Thymus (tissue), 14 donors: ENCODE measurements around the gene RP2. TPM values are rescaled to one million over a fixed set of nuclear protein-coding genes. Genes with fewer than 3 reads are reported as not detected.

Experiments
- DNase-seq, 9 donors: peaks; one replicate each; pipeline ENCODE4 v3.0.0-alpha.2; 2013; ENCODE audit warnings: low spot score in 9 of 9, low read depth in 6 of 9, missing footprints in 1 of 9
- H3K27ac ChIP-seq, 2 donors: one replicate each; pipeline ENCODE4 v1.5.1; 2013; ENCODE audit warnings: control low read depth in 1 of 2, low read depth in 1 of 2, low read length in 1 of 2, mild to moderate bottlenecking in 1 of 2, moderate library complexity in 1 of 2
- H3K27me3 ChIP-seq, 2 donors: one replicate each; pipeline ENCODE4 v1.5.1; 2013; ENCODE audit warnings: low read length in 1 of 2; ENCODE audit not compliant: control insufficient read depth in 2 of 2, insufficient read depth in 1 of 2
- H3K36me3 ChIP-seq, 2 donors: one replicate each; pipeline ENCODE4 v1.5.1; 2013; ENCODE audit warnings: low read length in 1 of 2, mild to moderate bottlenecking in 1 of 2, moderate library complexity in 1 of 2; ENCODE audit not compliant: control insufficient read depth in 2 of 2, insufficient read depth in 2 of 2
- H3K4me1 ChIP-seq, 2 donors: one replicate each; pipeline ENCODE4 v1.5.1; 2013; ENCODE audit warnings: low read length in 2 of 2; ENCODE audit not compliant: control insufficient read depth in 2 of 2, insufficient read depth in 2 of 2
- H3K4me3 ChIP-seq, 2 donors: one replicate each; pipeline ENCODE4 v1.5.1; 2013; ENCODE audit warnings: low read length in 2 of 2, control low read depth in 1 of 2, mild to moderate bottlenecking in 1 of 2
- H3K9me3 ChIP-seq, 2 donors: one replicate each; pipeline ENCODE4 v1.5.1; 2013; ENCODE audit warnings: low read length in 1 of 2, mild to moderate bottlenecking in 1 of 2; ENCODE audit not compliant: control insufficient read depth in 2 of 2, insufficient read depth in 1 of 2
- WGBS: extraction: QIAGEN DNeasy Blood & Tissue Kit; methylation state at CpG from one replicate; pipeline ENCODE4 v1.1.7; 2013; 5-methylcytosine and 5-hydroxymethylcytosine counted together
- long read RNA-seq, 10 donors: transcript quantifications; one replicate each; lab custom pipeline, GENCODE V29; 2026
- polyA plus RNA-seq: library from polyadenylated mRNA; stranded (reverse); fragments of 200-250 nt; gene quantifications from one replicate; pipeline ENCODE4 v1.2.3, GENCODE V29; 2013
- total RNA-seq: library from RNA; stranded (reverse); fragments of 120-200 nt; gene quantifications from one replicate; pipeline ENCODE4 v1.2.4, GENCODE V29; 2013
- donor health status: healthy.

RP2 gene
- total RNA-seq (7.9 TPM), polyA plus RNA-seq (8.5 TPM)
- long read RNA-seq, donor 1, partial matches to known transcripts: 0 of 1 reads
- long read RNA-seq, donor 1, other reads (novel, unspliced or antisense): 0 of 1 reads
- long read RNA-seq, donor 2, transcript RP2-201 (5 exons, 3,803 nt): major isoform, 12 of 12 reads
- long read RNA-seq, donor 2, partial matches to known transcripts: 0 of 12 reads
- long read RNA-seq, donor 2, other reads (novel, unspliced or antisense): 0 of 12 reads
- long read RNA-seq, donor 3, transcript RP2-201 (5 exons, 3,803 nt): major isoform, 12 of 28 reads
- long read RNA-seq, donor 3, partial matches to known transcripts: 16 of 28 reads
- long read RNA-seq, donor 3, other reads (novel, unspliced or antisense): 0 of 28 reads
- long read RNA-seq, donor 4, partial matches to known transcripts: 0 of 3 reads
- long read RNA-seq, donor 4, other reads (novel, unspliced or antisense): 0 of 3 reads
- long read RNA-seq, donor 5, transcript RP2-201 (5 exons, 3,803 nt): major isoform, 9 of 9 reads
- long read RNA-seq, donor 5, partial matches to known transcripts: 0 of 9 reads
- long read RNA-seq, donor 5, other reads (novel, unspliced or antisense): 0 of 9 reads
- long read RNA-seq, donor 6, transcript RP2-201 (5 exons, 3,803 nt): major isoform, 6 of 6 reads
- long read RNA-seq, donor 6, partial matches to known transcripts: 0 of 6 reads
- long read RNA-seq, donor 6, other reads (novel, unspliced or antisense): 0 of 6 reads
- long read RNA-seq, donor 7, transcript RP2-201 (5 exons, 3,803 nt): major isoform, 10 of 15 reads
- long read RNA-seq, donor 7, partial matches to known transcripts: 5 of 15 reads
- long read RNA-seq, donor 7, other reads (novel, unspliced or antisense): 0 of 15 reads
- long read RNA-seq, donor 8, partial matches to known transcripts: 0 of 2 reads
- long read RNA-seq, donor 8, other reads (novel, unspliced or antisense): 0 of 2 reads
- long read RNA-seq, donor 9, transcript RP2-201 (5 exons, 3,803 nt): major isoform, 8 of 8 reads
- long read RNA-seq, donor 9, partial matches to known transcripts: 0 of 8 reads
- long read RNA-seq, donor 9, other reads (novel, unspliced or antisense): 0 of 8 reads
- long read RNA-seq, donor 10, partial matches to known transcripts: 0 of 2 reads
- long read RNA-seq, donor 10, other reads (novel, unspliced or antisense): 0 of 2 reads

DNA sequence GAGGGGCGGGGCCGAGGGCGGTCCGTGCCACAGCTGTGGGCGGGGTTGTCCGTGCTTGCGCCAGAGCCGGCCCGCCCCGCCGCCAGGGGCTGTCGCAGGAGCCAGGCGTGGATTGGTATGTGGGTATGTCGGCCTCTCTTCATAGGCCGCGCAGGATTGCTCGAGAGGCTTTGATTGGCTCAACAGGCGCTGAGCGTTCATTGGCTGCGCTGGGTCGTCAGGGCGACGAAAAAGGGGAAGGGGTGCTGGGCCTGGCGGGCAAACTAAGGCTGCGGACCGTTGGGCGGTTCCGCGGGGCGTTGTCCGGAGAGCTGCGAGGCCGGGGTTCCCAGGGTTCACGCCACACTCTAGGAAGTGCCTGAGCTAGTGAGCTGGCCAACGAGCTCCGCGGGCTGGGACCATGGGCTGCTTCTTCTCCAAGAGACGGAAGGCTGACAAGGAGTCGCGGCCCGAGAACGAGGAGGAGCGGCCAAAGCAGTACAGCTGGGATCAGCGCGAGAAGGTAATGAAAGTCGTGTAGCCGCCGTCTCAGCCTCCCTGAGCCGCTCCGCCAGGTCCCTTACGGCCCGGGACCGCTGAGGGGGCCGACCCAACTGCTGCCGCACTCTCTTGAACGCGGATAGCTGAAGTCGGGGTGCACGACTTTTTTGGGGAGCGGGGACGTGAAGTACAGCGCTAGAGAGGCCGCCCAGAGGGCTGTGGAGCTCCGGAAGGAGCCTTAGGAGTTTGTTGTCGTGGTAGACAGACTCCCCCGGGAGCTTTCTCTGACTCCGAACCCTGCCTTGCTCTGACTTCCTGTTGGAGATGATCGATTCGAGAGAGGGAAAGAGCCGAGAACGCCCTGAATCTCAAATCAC lies at the start of gene RP2:
Gene RP2, plus strand, starts transcription at position 343 of the 857 bp plus-strand sequence. Its CDS starts 58 bp downstream, at position 401.
- Histone ChIP-seq H3K4me1 (peaks cover 0 to 3% of the 10 kb centered on the region in 2 donors), H3K27me3 (no peaks in the 10 kb centered on the region), H3K36me3 (no peaks in the 10 kb centered on the region), H3K4me3 (peak within 1 kb of the TSS; percentile 79 to 93), H3K27ac (peak within 1 kb of the TSS; percentile 88 to 93), H3K9me3 (no peaks in the 10 kb centered on the region)
- WGBS: under 1% methylated on average over 71 of the region's 71 CpGs
- DNase-seq: peak; percentile 55 to 92 (median 79)

DNA sequence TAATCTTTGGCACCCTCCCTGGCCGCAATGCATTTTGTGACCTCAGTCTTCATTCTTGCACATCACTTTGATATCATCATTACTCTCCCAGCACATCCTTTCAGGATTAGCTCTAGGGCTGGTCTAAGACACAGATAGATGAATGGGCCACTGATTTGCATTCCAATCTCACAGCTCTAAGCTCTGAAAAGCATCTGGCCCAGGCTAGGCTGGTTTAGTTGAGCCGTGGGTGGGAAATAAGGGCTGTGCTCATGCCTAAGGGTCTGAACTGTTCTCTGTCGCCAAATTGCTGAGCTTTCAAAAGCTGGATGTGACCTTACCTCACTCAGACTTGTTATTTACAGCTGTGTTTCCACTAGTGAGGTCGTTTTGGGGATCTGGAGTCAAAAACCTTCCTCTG lies 47.9 kb upstream of the RP2 start:
- no peak overlapping the region for H3K4me3 ChIP-seq
- no peaks in the 10 kb centered on the region for H3K36me3 ChIP-seq
- no peak overlapping the region for H3K27ac ChIP-seq
- DNase-seq: no peak
- H3K27me3 ChIP-seq: no peaks in the 10 kb centered on the region
- H3K9me3 ChIP-seq: no peaks in the 10 kb centered on the region
- 85% methylated on average over 4 of the region's 4 CpGs for WGBS
- H3K4me1 ChIP-seq: peaks cover 0 to 3% of the 10 kb centered on the region in 2 donors

DNA sequence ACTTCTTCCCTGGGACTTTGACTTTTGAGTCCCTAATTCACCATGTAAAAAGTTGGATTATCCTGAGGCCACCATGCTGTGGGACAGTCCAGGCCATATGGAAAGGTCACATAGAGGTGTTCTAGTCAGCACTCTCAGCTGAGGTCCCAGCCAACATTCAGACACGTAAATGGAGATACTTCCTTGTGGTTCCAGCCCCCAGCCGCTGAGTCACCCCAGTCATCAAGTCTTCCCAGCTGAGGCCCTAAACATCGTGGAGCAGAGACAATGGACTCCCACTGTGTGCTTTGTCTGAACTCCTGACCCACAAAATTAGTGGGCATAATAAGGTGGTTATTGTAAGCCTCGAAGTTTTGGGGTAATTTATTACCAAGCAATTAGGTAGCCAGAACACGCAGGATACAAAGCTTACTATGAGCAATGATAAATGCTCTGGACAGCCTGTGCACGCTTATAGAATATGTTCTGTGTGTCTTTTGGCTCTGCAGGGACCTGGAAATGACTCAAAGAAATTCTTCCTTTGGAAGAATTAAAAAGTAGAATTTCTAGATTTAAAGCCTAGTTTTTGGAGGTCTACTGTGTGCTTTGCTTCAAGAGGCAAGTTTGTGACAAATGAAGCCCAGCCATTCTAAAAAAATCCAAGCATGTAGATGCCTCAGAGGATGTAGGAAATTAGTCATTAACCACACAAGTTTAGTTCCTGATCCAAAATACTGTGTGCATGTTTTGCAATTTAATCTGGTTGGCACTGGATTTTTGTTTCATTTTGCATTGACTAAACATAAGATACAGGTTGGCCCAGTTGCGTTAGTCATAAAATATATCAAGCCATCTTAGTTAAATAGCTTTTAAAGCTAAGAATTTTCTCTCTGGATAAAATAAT lies 44.7 kb upstream of the RP2 start:
- Histone ChIP-seq H3K4me3 (no peak overlapping the region), H3K27ac (no peak overlapping the region), H3K9me3 (no peaks in the 10 kb centered on the region), H3K4me1 (peaks cover 0 to 3% of the 10 kb centered on the region in 2 donors), H3K36me3 (no peaks in the 10 kb centered on the region), H3K27me3 (no peaks in the 10 kb centered on the region)
- DNase-seq: peak in 1 of 9 donors; percentile 15
- 38% methylated on average over 7 of the region's 7 CpGs for WGBS

DNA sequence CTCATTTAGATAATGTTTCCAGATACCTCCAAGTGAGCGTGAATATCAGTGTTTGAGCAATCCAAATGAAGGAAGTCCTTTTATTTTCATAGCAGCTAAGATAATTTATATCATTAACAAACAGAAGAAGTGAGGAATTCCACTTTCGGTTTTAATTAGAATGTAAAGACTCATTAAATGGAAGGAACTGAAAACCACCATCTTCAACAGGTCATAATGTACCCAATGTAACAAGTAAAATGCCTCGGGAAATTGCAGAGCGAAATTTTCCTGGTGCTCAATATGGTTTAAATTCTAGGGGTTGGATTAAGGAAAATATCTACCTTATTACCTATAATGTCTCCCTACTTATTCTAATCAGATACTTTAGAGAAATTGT lies 44.0 kb upstream of the RP2 start:
- DNase-seq: no peak
- Histone ChIP-seq H3K27ac (no peak overlapping the region), H3K36me3 (no peaks in the 10 kb centered on the region), H3K4me3 (no peak overlapping the region), H3K9me3 (no peaks in the 10 kb centered on the region), H3K27me3 (no peaks in the 10 kb centered on the region), H3K4me1 (peaks cover 0 to 3% of the 10 kb centered on the region in 2 donors)
- 39% methylated on average over 4 of the region's 4 CpGs for WGBS

DNA sequence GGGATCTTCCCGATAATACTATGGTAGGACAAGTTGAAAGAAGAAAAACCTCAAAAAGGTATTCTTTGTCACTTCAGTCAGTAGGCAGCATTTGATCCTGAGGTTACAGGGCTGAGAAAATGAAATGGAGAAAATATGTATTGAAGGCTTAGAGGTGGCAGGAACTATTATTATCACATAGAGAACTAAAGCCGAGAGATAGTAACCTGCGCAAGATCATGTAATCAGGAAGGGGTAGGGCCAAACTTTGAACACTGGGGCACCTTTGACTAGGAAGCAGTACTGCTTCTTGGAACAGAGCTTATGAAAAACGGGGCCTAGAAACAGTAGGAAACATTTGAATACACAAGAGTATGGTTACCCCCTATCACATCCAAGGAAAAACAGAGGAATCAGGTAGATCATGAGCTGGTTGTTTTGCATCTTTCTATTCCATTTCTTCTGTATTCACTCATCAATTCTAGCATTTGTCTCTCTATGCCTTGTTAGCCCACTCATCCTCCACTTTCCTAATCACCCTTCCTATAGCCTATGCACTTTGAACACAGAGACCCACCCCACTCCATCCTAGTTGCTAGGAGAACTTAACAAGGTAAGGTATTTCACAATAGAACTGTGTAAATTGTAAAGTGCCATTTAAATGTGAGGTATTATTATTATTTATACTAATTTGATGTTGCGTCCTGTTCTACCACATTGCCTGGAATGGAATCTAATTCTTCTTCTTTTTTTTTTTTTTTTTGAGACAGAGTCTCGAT lies 43.3 kb upstream of the RP2 start:
- no peaks in the 10 kb centered on the region for H3K9me3 ChIP-seq
- H3K36me3 ChIP-seq: no peaks in the 10 kb centered on the region
- DNase-seq: no peak
- 96% methylated on average over 6 of the region's 6 CpGs for WGBS
- H3K4me3 ChIP-seq: no peak overlapping the region
- peaks cover 0 to 3% of the 10 kb centered on the region in 2 donors for H3K4me1 ChIP-seq
- H3K27ac ChIP-seq: peak overlapping the region in 1 of 2 donors; percentile 26
- H3K27me3 ChIP-seq: no peaks in the 10 kb centered on the region

DNA sequence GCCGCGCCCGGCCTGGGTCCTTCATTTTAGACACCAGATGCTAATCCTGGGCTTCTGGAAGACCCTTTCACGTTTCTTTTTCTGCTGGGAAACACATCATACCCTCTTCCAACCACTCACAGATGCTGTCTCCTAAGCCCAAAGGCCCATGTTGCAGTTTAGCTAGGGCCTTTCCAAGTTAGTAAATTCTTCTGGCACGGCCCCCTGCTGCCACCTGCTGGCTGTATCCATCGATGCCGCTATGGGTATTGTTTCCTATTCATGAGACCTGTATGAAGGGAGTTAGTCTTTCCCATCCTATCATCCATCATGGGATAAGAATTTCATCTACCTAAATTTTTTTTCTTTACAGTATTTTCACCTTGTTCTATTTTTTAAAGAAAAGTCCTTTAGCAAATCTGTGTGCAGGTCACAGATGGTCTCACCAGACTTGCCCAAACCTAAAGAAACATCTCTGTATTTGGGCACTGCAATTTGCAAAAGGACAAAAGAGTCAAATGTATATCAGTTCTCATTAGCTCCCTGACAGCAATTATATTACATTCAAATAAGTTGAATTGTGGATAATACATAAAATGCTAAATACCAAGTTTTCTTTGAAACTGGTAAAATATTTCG lies 40.2 kb upstream of the RP2 start:
- no peak overlapping the region for H3K27ac ChIP-seq
- H3K4me1 ChIP-seq: peaks cover 0 to 3% of the 10 kb centered on the region in 2 donors
- H3K9me3 ChIP-seq: no peaks in the 10 kb centered on the region
- no peaks in the 10 kb centered on the region for H3K36me3 ChIP-seq
- peak; percentile 3 to 62 (median 21) for DNase-seq
- no peak overlapping the region for H3K4me3 ChIP-seq
- H3K27me3 ChIP-seq: no peaks in the 10 kb centered on the region
- 50% methylated on average over 8 of the region's 8 CpGs for WGBS

DNA sequence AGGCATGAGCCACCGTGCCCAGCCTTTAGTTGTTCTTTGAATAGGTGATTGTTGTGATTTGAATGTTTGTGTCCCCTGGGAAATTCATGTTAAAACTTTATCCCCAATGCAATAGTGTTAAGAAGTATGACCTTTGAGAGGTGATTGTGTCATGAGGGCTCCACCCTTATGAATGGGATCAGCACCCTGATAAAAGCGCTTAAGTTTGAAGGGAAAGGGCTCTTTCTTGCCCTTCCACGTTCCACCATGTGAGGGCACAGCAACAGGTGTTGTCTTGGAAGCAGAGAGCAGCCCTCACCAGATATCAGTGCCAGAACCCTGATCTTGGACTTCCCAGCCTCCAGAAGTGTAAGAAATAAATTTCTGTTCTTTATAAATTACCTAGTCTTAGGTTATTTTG lies 33.7 kb upstream of the RP2 start:
- H3K36me3 ChIP-seq: no peaks in the 10 kb centered on the region
- H3K9me3 ChIP-seq: no peaks in the 10 kb centered on the region
- no peaks in the 10 kb centered on the region for H3K4me1 ChIP-seq
- no peak overlapping the region for H3K4me3 ChIP-seq
- no peak overlapping the region for H3K27ac ChIP-seq
- no peaks in the 10 kb centered on the region for H3K27me3 ChIP-seq
- no peak for DNase-seq
- WGBS: 84% methylated on average over 3 of the region's 3 CpGs
